Measurements from ENCODE around the gene HOPX. TPM values are rescaled to one million over a fixed set of nuclear protein-coding genes. Genes with fewer than 3 reads are reported as not detected.
"Not testable (repeated sequence)": the region's sequence is repeated elsewhere in the genome, so short reads cannot be mapped to it uniquely, and the experiment has no call there.

Gene HOPX
- polyA plus RNA-seq, 3 donors, result 3.7 to 5.6 (median 4.5) TPM

DNA sequence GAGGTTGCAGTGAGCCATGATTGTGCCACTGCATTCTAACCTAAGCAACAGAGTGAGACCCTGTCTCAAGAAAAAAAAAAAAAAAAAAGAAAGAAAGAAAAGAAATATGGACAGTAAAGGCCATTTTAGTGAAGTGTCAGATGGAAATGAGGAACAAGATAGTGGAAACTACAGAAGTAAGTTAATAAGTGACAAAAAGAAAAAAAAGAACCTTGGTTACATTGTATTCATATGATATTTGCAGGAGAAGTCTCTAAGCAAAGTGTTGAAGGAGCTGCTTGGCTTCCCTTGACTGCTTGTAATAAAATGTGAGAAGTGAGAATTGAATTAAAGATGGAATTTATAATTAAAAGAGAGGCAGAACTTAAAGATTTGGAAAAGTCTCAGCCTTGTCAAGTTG, 73.2 kb downstream of the HOPX start:
- no peak overlapping the region for H3K27ac ChIP-seq (ENCODE audit: low read depth, low read length)

DNA sequence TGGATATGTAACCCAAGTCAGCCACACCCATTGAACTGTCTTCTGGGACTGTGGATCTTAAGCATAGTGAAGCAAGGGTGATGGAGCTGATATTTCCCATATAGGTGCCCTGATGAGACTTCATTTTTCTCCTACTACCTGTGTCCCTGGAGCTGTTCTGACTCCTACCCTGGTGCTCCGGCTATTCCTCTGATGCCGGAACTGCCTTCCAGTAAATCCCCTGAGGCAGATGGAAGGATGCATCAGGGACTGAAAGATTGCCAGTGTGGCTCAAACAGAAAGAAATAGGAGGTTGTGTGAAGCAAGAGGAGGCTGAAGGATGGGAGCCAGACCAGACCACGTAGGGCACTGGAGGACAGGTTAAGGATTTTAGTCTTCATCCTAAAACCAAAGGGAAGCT, 74.7 kb downstream of the HOPX start:
- H3K27ac ChIP-seq (ENCODE audit: low read depth, low read length), result no peak overlapping the region
- WGBS, 3 donors, result 49 to 71% (median 69%) methylated on average over 3 of the region's 3 CpGs

DNA sequence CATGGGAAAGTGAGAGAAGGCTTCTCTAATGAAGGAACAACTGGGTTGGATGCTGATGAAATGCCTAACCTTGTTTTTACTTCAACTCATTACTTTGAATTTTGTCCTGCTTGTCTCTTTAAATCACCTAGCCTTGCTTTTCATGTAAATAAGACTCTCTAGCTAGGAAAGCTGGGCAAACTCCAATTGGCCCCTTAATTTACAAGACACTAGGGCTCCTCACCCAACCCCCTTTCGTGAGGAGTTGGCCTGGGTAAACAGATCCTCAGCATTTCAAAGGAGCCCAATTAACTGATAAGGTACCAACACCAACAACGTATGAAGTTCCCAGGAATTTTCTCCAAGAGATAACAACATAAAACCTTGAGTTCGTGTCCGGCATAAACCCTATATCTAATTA, 75.6 kb downstream of the HOPX start:
- H3K27ac ChIP-seq (ENCODE audit: low read depth, low read length), result not testable (repeated sequence)
- 32 to 67% (median 59%) methylated on average over 4 of the region's 4 CpGs for WGBS, 3 donors

DNA sequence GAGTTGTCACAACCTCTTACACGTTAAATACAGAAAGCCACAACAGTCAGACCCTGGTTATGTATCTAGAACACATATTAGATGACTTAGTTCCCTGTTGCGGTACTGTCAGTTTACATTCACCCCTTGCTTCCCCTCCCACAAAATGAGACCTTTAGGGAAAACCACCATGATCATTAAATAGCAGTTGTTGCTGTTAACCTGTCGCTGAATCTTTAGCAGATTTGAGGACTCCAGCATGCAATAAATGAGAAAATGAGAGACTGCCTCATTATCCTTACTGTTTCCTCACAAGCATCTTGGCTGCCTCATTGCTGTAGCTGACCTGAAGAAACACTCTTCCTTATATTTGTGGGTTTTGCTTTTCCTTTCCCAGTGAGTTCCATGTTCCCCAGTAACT, 77.8 kb downstream of the HOPX start:
- H3K27ac ChIP-seq (ENCODE audit: low read depth, low read length), result no peak overlapping the region
- WGBS, 3 donors, result 58 to 79% (median 67%) methylated on average over 3 of the region's 3 CpGs

Other genes starting within 250 kb of the HOPX start
- 1 to 10 TPM; 2.7 to 3.7 (median 2.8) TPM for gene PPAT, start 245.7 kb downstream of the HOPX start, polyA plus RNA-seq
- gene PAICS, start 245.0 kb downstream of the HOPX start, polyA plus RNA-seq, result 10 to 100 TPM; 17.1 to 31.9 (median 23.7) TPM
- gene SRP72, start 213.7 kb downstream of the HOPX start, polyA plus RNA-seq, result 10 to 100 TPM; 34.9 to 43.0 (median 36.8) TPM
- gene ARL9, start 175.5 kb downstream of the HOPX start, polyA plus RNA-seq, result under 1 TPM in 1 of 3 donors, not detected in 2; 0.07 TPM
- gene SPINK2, start 140.4 kb upstream of the HOPX start, polyA plus RNA-seq, result 1 to 10 TPM in 1 of 3 donors, under 1 TPM in 2; 0.13 to 1.2 (median 0.65) TPM
- 1 to 10 TPM; 3.3 to 6.0 (median 5.6) TPM for gene REST, start 226.6 kb upstream of the HOPX start, polyA plus RNA-seq